GOT3 (cell line): Measurements from ENCODE around the gene OCA2.
"Not testable (repeated sequence)": the region's sequence is repeated elsewhere in the genome, so short reads cannot be mapped to it uniquely, and the experiment has no call there.

Source experiments
- DNase-seq: peaks from one replicate; lab custom pipeline; 2025; ENCODE audit warnings: mixed read lengths; lab: John Stamatoyannopoulos, UW

OCA2 gene

DNA sequence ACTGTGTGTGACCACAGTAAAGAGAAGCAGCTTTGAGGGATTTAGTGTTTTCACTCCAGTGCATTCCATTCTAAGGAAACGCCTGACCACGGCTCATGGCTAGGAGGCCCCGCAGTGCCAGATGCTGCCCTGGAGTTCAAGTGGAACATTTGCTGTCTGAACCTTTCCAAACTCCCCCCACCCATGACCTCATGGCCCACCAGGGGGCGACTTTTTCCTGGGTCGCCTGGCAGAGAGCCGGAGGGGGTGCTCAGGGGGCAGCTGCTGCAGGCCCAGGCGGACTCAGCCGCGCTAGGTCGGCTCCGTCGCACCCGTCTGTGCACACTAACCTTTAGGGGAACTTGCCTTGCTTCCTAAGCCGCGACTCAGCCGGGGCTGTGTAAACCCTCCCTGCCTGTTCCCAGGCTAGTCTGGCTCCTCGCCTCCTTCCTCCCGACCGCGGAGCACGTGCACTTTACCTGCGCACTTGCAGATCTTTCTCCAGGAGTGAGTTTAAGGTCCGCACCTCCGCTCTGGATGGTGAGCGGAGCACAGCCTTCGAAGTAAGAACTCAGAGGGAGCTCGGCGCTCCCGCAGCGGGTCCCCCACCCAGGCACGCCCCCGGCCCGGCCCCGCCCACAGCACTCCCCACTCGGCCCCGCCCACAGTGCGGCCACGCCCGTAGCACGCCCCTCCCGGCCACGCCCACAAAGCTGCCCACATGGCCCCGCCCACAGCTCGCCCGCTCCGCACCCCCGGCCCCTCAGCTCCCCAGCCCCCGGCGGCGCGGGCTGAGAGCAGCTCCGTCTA lies at the start of gene OCA2:
Gene OCA2, minus strand, starts transcription at position 550 of the 789 bp plus-strand sequence. CDS start 17,441 bp downstream, outside the sequence.
- DNase-seq: no peak

DNA sequence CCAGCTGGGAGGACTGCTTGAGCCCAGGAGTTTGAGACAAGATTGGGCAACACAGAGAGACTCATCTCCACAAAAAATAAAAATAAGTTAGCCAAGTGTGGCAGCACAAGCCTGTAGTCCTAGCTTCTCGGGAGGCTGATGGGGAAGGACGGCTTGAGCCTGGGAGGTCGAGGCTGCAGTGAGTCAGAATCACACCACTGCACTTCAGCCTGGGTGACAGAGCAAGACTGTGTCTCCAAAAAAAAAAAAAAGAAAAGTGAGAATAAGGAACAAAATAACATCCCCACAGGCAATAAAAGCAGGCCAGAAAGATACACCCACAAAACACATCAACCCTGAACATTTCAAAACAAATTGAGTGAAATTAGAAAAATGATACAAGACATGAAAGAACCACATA lies 48.7 kb upstream of the OCA2 start:
- DNase-seq: no peak

GRCh38 chr15:28145419-28145818 lies 46.3 kb upstream of the OCA2 start:
- DNase-seq: not testable (repeated sequence)

GRCh38 chr15:28140062-28140461 lies 40.9 kb upstream of the OCA2 start:
- DNase-seq: no peak

GRCh38 chr15:28137408-28138039 lies 38.4 kb upstream of the OCA2 start:
- DNase-seq: not testable (repeated sequence)

DNA sequence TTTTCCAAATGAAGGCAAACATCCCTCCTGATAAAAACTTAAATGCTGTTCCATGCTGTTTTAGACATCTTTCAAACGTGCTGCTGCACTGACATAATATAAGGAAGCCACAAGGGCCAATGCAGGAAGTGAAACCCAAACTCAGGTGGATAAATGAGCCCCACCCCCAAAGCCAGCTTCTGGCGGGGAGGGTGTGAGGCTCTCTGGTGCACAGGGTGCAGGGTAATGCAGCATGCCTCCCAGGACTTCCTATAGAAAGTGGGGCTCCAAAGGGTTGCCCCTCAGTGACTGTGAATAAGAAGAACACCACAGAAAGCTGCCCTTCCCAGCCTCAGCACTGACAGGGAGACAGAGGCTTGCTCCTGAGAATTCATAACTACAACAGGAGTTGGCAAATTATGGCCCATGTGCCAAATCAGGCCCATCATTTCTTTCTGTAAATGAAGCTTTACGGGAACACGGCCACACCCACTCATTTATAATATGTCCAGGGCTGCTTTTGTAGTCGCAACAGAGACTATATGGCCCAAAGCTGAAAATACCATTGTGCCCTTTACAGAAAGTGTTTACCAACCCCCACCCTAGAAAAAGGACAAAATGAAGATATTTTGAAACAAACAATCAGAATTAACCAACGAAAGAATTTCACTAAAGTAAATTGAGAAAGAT lies 37.3 kb upstream of the OCA2 start:
- DNase-seq: not testable (repeated sequence)

DNA sequence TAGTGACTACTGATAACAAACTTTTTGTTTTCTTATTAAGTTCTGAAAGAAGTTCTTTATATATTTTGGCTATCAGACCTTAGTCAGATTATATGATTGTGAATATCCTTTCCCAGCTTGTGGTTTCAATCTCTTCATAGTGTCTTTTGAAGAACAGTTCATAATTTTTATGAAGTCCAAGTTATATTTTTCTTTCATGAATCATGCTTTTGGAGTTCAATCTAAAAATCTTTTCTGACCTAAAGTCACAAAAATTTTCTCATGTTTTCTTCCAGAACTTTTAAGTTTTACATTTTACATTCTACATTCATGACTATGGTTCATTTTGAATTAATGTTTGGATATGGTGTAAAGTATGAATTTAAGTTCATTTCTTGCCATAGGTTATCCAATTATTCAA lies 34.2 kb upstream of the OCA2 start:
- no peak for DNase-seq

DNA sequence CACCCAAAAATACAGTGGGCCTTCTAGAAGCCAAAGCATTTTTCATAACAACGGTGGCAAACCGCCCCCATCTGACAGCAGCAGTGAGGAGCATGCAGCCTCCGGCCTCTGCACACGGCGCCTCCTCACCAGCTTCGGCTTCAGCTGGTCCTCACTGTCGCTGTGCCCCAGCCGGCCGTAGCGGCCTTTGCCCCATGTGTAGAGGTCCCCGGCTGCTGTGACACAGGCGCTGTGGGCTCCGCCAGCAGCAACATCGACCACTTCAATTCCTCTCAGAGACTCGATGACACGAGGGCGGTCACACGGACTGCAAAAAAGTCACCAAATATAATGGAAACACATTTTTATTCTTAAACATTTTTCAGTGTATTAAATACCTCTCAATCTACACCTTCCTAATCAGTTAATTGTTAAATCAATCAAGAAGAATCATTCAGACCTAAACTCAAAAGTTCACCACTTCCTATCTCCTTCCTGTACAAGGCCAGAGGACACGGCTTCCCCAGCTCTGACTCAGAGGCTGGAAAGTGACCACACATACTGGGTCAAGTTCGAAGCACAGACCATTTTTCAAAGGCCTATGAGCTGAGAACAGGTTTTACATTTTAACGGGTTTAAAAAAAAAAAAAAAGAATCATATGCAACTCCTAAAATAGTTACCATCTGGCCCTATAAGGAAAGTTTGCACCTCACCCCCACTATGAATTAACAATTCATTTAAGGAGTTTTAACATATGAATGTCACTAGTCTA lies 33.6 kb upstream of the OCA2 start:
- no peak for DNase-seq

GRCh38 chr15:28131946-28132345 lies 32.8 kb upstream of the OCA2 start:
- DNase-seq: no peak

DNA sequence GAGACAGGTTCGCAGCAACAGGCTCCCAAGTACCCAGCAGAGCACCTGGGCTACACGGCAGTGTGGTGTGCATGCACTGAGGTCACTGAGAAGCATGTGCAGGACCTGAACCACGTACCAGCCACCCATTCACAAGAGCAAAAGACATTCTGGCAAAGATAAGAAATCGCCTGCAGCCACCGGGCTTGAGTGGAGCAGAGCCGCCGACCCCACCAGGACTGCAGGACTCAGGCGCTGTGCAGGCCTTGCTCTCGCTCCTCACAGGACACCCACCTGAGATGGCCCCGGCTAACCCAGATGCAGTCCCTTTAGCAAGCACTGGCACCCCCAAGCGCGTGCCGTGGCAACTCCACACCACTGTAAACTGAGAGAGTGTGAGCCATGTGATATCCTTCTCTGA lies 32.3 kb upstream of the OCA2 start:
- DNase-seq: no peak

DNA sequence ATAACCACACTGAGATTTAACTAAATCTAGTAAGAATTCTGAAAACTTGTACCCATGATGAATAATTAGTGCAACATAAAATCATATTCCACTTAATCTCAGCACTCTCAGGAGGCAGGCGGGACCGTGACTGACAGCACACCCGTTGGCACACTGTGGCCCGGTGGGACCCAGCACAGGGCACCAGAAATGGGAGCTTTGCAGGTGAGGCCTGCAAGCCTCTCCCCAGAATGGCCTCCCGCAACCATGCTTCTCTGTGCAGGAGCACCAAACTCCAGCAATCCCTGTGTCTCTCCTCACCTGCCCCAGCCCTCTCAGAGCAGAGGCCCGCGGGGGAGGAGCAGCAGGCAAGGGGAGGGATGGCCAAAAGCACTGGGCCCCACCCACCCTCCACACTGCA lies 31.5 kb upstream of the OCA2 start:
- DNase-seq: no peak

- no peak for DNase-seq
These were observed 30.2 kb upstream of the OCA2 start for GRCh38 chr15:28129231-28129848.

DNA sequence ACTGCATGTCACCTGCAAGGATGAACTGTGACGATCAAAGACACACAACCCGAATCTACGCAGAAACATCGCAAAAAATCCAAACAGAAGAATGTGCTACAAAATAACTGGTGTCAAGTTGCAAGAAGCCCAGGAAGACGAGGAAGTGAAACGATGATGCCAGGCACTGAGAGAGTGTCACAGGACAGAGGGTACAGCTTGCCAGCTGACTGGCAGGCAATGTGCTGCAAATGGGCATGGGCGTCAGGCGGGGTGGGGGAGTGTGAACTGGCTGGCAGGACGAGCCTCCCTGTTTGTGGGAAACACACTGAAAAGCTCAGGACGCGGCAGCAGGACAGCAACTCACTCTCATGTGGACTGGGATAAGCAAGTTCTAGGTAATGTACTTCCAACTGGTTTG lies 28.9 kb upstream of the OCA2 start:
- DNase-seq: no peak

DNA sequence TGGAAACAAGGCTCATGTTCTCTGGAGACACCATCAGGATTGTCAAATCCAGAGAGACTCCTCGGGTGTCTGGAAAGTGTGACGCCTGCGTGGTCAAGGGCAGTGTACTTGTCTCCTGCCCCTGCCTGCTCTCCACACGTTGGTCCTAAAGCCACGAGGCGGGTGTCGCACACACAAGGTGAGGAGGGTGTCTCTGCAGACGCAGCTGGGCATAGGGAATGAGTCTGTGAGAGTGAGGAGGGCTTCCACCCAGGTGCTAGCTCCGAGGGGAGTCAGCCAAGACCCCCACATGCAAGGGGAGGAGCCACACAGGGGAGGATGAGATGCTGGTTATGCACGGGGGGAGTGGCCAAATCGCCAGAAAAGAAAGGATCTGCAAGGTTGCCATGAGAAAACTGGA lies 27.9 kb upstream of the OCA2 start:
- no peak for DNase-seq

GRCh38 chr15:28125673-28126651 lies 26.8 kb upstream of the OCA2 start:
- no peak for DNase-seq

DNA sequence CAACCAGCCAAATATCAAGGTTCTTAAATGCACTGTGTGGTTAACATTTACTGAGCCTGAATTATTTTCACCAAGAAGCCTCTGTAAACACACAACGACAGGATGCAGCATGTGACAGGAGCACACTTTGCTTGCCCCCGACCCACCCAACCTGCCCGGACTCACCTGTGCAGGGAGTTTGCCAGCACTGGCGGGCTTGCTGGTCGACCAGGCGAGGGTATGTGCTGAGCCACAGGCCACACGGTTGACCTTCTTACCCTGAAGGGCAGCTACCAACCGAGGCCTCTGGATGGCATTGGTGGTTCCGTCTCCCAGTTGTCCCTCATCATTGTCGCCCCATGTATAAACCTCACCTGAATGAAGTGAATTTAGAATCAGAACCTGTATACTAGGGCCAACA lies 25.7 kb upstream of the OCA2 start:
- no peak for DNase-seq

- no peak for DNase-seq
These were observed 24.4 kb upstream of the OCA2 start for GRCh38 chr15:28123408-28124023.

- DNase-seq: no peak
These were observed 23.2 kb upstream of the OCA2 start for GRCh38 chr15:28122038-28122949.

DNA sequence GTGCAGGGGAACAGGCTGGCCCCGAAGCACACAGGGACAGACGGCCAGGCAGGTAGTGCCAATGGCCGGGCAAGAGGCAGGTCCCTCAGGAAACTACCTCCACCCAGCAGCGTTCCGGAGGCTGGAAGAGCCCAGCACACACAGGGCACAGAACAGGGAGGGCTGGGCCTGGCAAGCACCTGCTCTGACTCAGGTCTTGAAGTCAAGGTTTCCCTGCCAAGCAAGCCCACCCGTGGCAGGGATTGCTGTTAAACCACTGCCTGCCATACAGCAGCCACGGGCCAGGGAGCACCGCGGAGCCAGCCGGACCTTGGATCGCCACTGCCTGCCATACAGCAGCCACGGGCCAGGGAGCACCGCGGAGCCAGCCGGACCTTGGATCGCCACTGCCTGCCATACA lies 22.5 kb upstream of the OCA2 start:
- not testable (repeated sequence) for DNase-seq
